NCI-H345 treated with DMSO at 0.1 percent for 48 hours (cell line): ENCODE results near the gene NHSL1.
A peak's percentile ranks its signal among the peaks of the same experiment; 100 is the strongest.

ENCODE experiments used
- DNase-seq: peaks from one replicate; lab custom pipeline; 2025; ENCODE audit not compliant: unreplicated experiment; lab: John Stamatoyannopoulos, UW

The NHSL1 gene

GRCh38 chr6:138525355-138525754, 26.1 kb upstream of the NHSL1 start:
- DNase-seq, result no peak

- no peak for DNase-seq
These were observed 25.2 kb upstream of the NHSL1 start for GRCh38 chr6:138524526-138524925.

- DNase-seq, result no peak
These were observed 24.3 kb upstream of the NHSL1 start for GRCh38 chr6:138523347-138524210.

- no peak for DNase-seq
These were observed 23.3 kb upstream of the NHSL1 start for GRCh38 chr6:138522611-138523010.

- no peak for DNase-seq
These were observed 22.5 kb upstream of the NHSL1 start for GRCh38 chr6:138521790-138522189.

GRCh38 chr6:138520463-138520862, 21.2 kb upstream of the NHSL1 start:
- no peak for DNase-seq

- DNase-seq, result no peak
These were observed 18.8 kb upstream of the NHSL1 start for GRCh38 chr6:138518054-138518453.

GRCh38 chr6:138517635-138518034, 18.3 kb upstream of the NHSL1 start:
- DNase-seq, result no peak

GRCh38 chr6:138515657-138516248, 16.5 kb upstream of the NHSL1 start:
- no peak for DNase-seq

- DNase-seq, result no peak
These were observed 15.7 kb upstream of the NHSL1 start for GRCh38 chr6:138514860-138515540.

GRCh38 chr6:138512609-138513008, 13.3 kb upstream of the NHSL1 start:
- DNase-seq, result no peak

- DNase-seq, result no peak
These were observed 10.8 kb upstream of the NHSL1 start for GRCh38 chr6:138510093-138510492.

- DNase-seq, result peak; percentile 20
These were observed 10.1 kb upstream of the NHSL1 start for GRCh38 chr6:138509371-138509770.

GRCh38 chr6:138508676-138508988, 9.3 kb upstream of the NHSL1 start:
- DNase-seq, result no peak

GRCh38 chr6:138507977-138508675, 8.8 kb upstream of the NHSL1 start:
- DNase-seq, result no peak

- DNase-seq, result no peak
These were observed 5.7 kb upstream of the NHSL1 start for GRCh38 chr6:138504764-138505689.

- no peak for DNase-seq
These were observed 4.8 kb upstream of the NHSL1 start for GRCh38 chr6:138503881-138504680.

GRCh38 chr6:138502546-138502945, 3.3 kb upstream of the NHSL1 start:
- DNase-seq, result no peak

GRCh38 chr6:138500867-138501446, 1.7 kb upstream of the NHSL1 start:
- no peak for DNase-seq
